ENCODE data around the gene NOL4L. TPM values are rescaled to one million over a fixed set of nuclear protein-coding genes. Genes with fewer than 3 reads are reported as not detected.

NOL4L gene
- total and polyA plus RNA-seq, 2 experiments from 2014 or later = 35.6 to 42.9 TPM

DNA sequence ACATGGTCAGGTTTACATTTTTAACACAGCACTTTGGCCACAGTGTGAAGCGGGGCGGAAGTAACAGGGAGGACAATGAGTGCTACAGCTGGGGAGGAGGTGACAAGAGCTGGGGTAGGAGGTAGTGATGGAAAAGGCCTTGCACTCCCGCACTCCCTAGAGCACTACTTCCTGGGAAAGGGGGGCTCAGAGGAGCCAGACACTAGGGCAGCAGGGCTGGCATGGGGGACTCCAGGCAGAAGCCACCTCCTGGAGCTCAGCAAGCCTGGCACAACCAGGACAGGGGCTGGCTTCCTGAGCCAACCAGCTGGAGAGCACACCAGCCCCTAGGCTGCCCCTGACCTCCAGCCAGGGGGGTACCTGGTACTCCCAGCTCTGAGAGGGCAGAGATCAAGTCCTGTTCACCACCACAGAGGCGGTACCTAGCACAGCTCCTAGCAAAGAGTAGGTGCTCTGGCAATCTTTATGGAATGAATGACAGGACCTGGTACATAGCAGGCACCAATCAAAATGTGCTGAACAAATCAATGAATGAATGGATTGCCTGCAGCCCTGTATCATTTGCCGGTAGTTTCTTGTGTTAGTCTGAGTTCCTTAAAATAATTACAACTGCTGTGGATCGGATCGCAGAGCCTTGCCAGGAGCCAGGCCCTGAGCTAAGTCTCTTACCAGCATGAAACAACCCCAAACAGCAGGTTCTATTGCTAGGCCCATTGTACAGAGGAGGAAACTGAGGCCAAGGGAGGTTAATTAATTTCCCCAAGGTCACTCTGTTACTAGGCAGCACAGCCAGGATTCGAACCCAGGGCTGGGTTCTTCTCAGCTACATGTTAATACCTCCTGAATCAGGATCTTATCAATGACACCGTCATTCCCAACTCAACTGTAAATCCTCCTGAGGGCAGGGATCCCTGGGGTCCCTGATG lies 15.5 kb downstream of the NOL4L start:
- Histone ChIP-seq H3K4me2 (peak overlapping the region; percentile 32), H3K9me3 (ENCODE audit: low read depth) (no peaks in the 10 kb centered on the region), H3K27ac (no peak overlapping the region), H3K79me2 (peaks cover 82% of the 10 kb centered on the region), H3K4me3 (no peak overlapping the region), H3K36me3 (replicated peaks; ENCODE audit: insufficient read depth, low read depth) (no peaks in the 10 kb centered on the region), H3K9me2 (replicated peaks; ENCODE audit: insufficient read depth) (no peaks in the 10 kb centered on the region), H3K4me1 (ENCODE audit: insufficient read depth) (peaks cover 22% of the 10 kb centered on the region), H4K20me1 (ENCODE audit: insufficient read depth, poor library complexity, severe bottlenecking) (peaks cover 3% of the 10 kb centered on the region), H3K27me3 (no peaks in the 10 kb centered on the region), H2AFZ (no peak overlapping the region)
- no peak for DNase-seq (ENCODE audit: low spot score)
- 87% methylated on average over 9 of the region's 9 CpGs for WGBS (ENCODE audit: low lambda C conversion rate, missing lambda C conversion rate)
- no peak for TF ChIP-seq EZH2 (IDR thresholded peaks at IDR 0.05; ENCODE audit: borderline replicate concordance)
- TF ChIP-seq EZH2phosphoT487 (IDR thresholded peaks at IDR 0.05; ENCODE audit: low read depth, severe bottlenecking, unreplicated experiment) = no peak
- TF ChIP-seq, protein P1, sequence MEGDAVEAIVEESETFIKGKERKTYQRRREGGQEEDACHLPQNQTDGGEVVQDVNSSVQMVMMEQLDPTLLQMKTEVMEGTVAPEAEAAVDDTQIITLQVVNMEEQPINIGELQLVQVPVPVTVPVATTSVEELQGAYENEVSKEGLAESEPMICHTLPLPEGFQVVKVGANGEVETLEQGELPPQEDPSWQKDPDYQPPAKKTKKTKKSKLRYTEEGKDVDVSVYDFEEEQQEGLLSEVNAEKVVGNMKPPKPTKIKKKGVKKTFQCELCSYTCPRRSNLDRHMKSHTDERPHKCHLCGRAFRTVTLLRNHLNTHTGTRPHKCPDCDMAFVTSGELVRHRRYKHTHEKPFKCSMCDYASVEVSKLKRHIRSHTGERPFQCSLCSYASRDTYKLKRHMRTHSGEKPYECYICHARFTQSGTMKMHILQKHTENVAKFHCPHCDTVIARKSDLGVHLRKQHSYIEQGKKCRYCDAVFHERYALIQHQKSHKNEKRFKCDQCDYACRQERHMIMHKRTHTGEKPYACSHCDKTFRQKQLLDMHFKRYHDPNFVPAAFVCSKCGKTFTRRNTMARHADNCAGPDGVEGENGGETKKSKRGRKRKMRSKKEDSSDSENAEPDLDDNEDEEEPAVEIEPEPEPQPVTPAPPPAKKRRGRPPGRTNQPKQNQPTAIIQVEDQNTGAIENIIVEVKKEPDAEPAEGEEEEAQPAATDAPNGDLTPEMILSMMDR (IDR thresholded peaks at IDR 0.05; ENCODE audit: poor library complexity) = no peak

DNA sequence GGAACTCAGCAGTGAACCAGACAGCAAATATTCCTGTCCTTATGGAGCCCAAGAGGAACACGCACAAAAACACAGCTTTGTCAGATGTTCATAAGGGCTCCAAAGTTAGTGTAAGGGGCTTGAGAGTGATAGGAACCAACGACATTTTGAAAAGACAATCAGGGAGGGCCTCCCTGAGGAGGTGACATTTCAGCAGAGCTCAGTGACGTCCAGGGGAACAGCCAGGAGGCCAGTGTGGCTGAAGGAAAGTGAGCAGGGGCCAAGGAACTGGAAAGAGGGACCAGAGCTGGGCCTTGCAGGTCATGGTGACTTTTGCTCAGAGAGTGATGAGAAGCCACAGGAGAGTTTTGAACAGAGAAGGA lies 16.1 kb downstream of the NOL4L start:
- peaks cover 82% of the 10 kb centered on the region for H3K79me2 ChIP-seq
- H3K4me3 ChIP-seq = no peak overlapping the region
- no peaks in the 10 kb centered on the region for H3K27me3 ChIP-seq
- peaks cover 3% of the 10 kb centered on the region for H4K20me1 ChIP-seq (ENCODE audit: insufficient read depth, poor library complexity, severe bottlenecking)
- TF ChIP-seq EZH2phosphoT487 (IDR thresholded peaks at IDR 0.05; ENCODE audit: low read depth, severe bottlenecking, unreplicated experiment) (no peak), EZH2 (IDR thresholded peaks at IDR 0.05; ENCODE audit: borderline replicate concordance) (no peak)
- TF ChIP-seq, protein P1 (IDR thresholded peaks at IDR 0.05; ENCODE audit: poor library complexity) = no peak
- H3K36me3 ChIP-seq (replicated peaks; ENCODE audit: insufficient read depth, low read depth) = no peaks in the 10 kb centered on the region
- H3K4me1 ChIP-seq (ENCODE audit: insufficient read depth) = peaks cover 17% of the 10 kb centered on the region
- H3K9me2 ChIP-seq (replicated peaks; ENCODE audit: insufficient read depth) = no peaks in the 10 kb centered on the region
- no peak overlapping the region for H2AFZ ChIP-seq
- H3K9me3 ChIP-seq (ENCODE audit: low read depth) = no peaks in the 10 kb centered on the region
- WGBS (ENCODE audit: low lambda C conversion rate, missing lambda C conversion rate) = 77% methylated on average over 3 of the region's 3 CpGs
- no peak for DNase-seq (ENCODE audit: low spot score)
- H3K4me2 ChIP-seq = no peak overlapping the region
- no peak overlapping the region for H3K27ac ChIP-seq

DNA sequence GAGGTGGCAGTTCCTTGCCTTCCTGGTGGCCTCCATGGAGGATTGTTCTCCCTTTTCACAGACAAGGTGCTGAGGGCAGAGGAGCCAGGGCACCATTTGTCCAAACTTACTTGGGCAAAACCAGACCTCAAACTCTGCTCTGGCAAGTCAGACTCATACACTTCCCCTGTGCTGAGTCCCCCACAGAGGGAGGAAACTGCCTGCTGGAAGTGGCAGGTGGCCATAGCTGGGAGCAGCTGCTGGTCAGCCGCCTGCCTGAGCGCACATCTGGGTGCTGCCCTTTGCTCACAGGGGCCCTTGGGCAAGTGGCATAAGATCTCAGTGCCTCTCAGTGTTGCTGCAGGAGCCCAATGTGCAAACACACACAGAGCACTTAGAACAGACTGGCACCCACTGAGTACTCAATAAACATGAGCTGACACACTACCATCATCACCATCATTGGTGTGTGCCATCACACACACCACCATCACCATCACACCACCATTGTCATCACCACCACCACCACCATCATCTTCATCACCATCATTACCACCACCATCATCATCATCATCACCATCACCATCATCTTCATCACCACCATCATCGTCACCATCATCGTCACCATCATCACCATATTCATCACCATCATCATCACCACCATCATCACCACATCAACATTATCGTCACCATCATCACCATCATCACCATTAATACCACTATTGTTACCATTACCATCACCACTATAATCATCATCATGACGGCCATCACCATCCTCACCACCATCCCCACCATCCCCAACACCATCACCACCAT lies 17.6 kb downstream of the NOL4L start:
- Histone ChIP-seq H3K36me3 (replicated peaks; ENCODE audit: insufficient read depth, low read depth) (no peaks in the 10 kb centered on the region), H4K20me1 (ENCODE audit: insufficient read depth, poor library complexity, severe bottlenecking) (peaks cover 3% of the 10 kb centered on the region), H3K9me3 (ENCODE audit: low read depth) (no peaks in the 10 kb centered on the region), H2AFZ (no peak overlapping the region), H3K4me2 (no peak overlapping the region), H3K9me2 (replicated peaks; ENCODE audit: insufficient read depth) (no peaks in the 10 kb centered on the region), H3K4me1 (ENCODE audit: insufficient read depth) (peaks cover 14% of the 10 kb centered on the region), H3K4me3 (no peak overlapping the region), H3K27ac (no peak overlapping the region), H3K27me3 (no peaks in the 10 kb centered on the region), H3K79me2 (peaks cover 68% of the 10 kb centered on the region)
- no peak for DNase-seq (ENCODE audit: low spot score)
- 93% methylated on average over 6 of the region's 6 CpGs for WGBS (ENCODE audit: low lambda C conversion rate, missing lambda C conversion rate)
- no peak for TF ChIP-seq EZH2phosphoT487 (IDR thresholded peaks at IDR 0.05; ENCODE audit: low read depth, severe bottlenecking, unreplicated experiment)
- TF ChIP-seq, protein P1 (IDR thresholded peaks at IDR 0.05; ENCODE audit: poor library complexity) = no peak
- no peak for TF ChIP-seq EZH2 (IDR thresholded peaks at IDR 0.05; ENCODE audit: borderline replicate concordance)
